Psoas muscle (tissue), 8 donors: ENCODE results near the gene HPCA. TPM values are rescaled to one million over a fixed set of nuclear protein-coding genes. Genes with fewer than 3 reads are reported as not detected.

ENCODE experiments used
- ATAC-seq, 4 donors: fragments of 200-7000 bp; cut with Tn5 transposase; one replicate each; pipeline ENCODE4 v1.9.1; 2020; ENCODE audit warnings: moderate library complexity in 3 of 4, mild to moderate bottlenecking in 2 of 4
- DNase-seq, 2 donors: peaks; one replicate each; pipeline ENCODE4 v3.0.0-alpha.2; 2020
- H3K27ac ChIP-seq: fragments of 200-600 bp; one replicate; pipeline ENCODE4 v1.8.0; 2022
- H3K27me3 ChIP-seq, 3 donors: fragments of 200-600 bp in 1 of 3; one replicate each; pipeline versions ENCODE4 v1.6.1 to v1.8.0; 2013 to 2022; ENCODE audit warnings: low read length in 2 of 3, mild to moderate bottlenecking in 2 of 3, moderate library complexity in 1 of 3; ENCODE audit not compliant: insufficient read depth in 3 of 3
- H3K36me3 ChIP-seq, 2 donors: fragments of 200-600 bp in 1 of 2; one replicate each; pipeline versions ENCODE4 v1.6.1 to v1.8.0; 2013 to 2022; ENCODE audit warnings: low read depth in 1 of 2, mild to moderate bottlenecking in 1 of 2, moderate library complexity in 1 of 2; ENCODE audit not compliant: insufficient read depth in 1 of 2
- H3K4me1 ChIP-seq: fragments of 200-600 bp; one replicate; pipeline ENCODE4 v1.8.0; 2022
- H3K4me3 ChIP-seq: fragments of 200-600 bp; one replicate; pipeline ENCODE4 v1.8.0; 2022; ENCODE audit warnings: mild to moderate bottlenecking
- H3K9me3 ChIP-seq: fragments of 200-600 bp; one replicate; pipeline ENCODE4 v1.8.0; 2022
- CTCF ChIP-seq: fragments of 200-600 bp; IDR thresholded peaks from one replicate; pipeline ENCODE4 v1.8.0; 2022; ENCODE audit warnings: antibody characterized with exemption
- WGBS, 3 donors: extraction: QIAGEN DNeasy Blood & Tissue Kit; methylation state at CpG; one replicate each; pipeline versions ENCODE4 v1.1.6 to v1.1.7; 2013; 5-methylcytosine and 5-hydroxymethylcytosine counted together
- intact Hi-C, 2 donors: fragments of 100-400 bp; cut with DNase I; formaldehyde crosslinking; loops; one replicate each; pipeline versions ENCODE4 v1.11.0 to v1.14.2; 2022
- polyA plus RNA-seq, 3 donors: library from polyadenylated mRNA; stranded (reverse); fragments of 200-250 nt; gene quantifications; one replicate each; pipeline ENCODE4 v1.2.3, GENCODE V29; 2013
- total RNA-seq, 4 donors: library from RNA; stranded (reverse); fragmentation: NEBNext Ultra II Directional in 2 of 4; extraction: Animal tissue kit (Norgen Biotek cat#: 25700) in 2 of 4; gene quantifications; one replicate each; pipeline versions ENCODE4 v1.2.1 to v1.2.4, GENCODE V29; 2021 to 2023
- donor health status: healthy with polysubstance abuse.
- donor health status: DM: no; HTN: no; CAD: no; lungs with moderate emphysema.
- donor health status: Bipolar disorder and iron deficiency.
- donor health status: healthy.
- donor health status: DM: yes; HTN: yes; CAD: no.
- donor health status: DM: no; HTN: no; CAD: no.
- donor health status: DM: no; HTN: no; CAD: no.
- donor health status: DM: yes; HTN: yes; CAD: no.

The HPCA gene
- total and polyA plus RNA-seq, 7 donors = 0.22 TPM; not detected in 6

GRCh38 chr1:32917521-32917920 lies 31.2 kb downstream of the HPCA start:
- H3K27me3 ChIP-seq = peaks cover 0 to under 1% (median 0%) of the 10 kb centered on the region in 3 donors
- peaks cover 6% of the 10 kb centered on the region for H3K4me1 ChIP-seq
- ATAC-seq = no peak
- H3K27ac ChIP-seq = no peak overlapping the region
- no peaks in the 10 kb centered on the region for H3K36me3 ChIP-seq
- no peaks in the 10 kb centered on the region for H3K9me3 ChIP-seq
- TF ChIP-seq CTCF = no peak
- WGBS, 3 donors = 76 to 79% (median 79%) methylated on average over 7 of the region's 7 CpGs
- no peak overlapping the region for H3K4me3 ChIP-seq
- intact Hi-C loops = no loop called here
- DNase-seq = no peak

- DNase-seq = no peak
- Histone ChIP-seq H3K4me1 (peaks cover 6% of the 10 kb centered on the region), H3K4me3 (no peak overlapping the region), H3K9me3 (no peaks in the 10 kb centered on the region), H3K27me3 (peaks cover 0 to 3% (median 0%) of the 10 kb centered on the region in 3 donors), H3K27ac (no peak overlapping the region), H3K36me3 (no peaks in the 10 kb centered on the region)
- WGBS, 3 donors = 50 to 59% (median 57%) methylated on average over 1 of the region's 1 CpG
- intact Hi-C loops = no loop called here
- ATAC-seq = no peak
- TF ChIP-seq CTCF = no peak
Measured at GRCh38 chr1:32918179-32918578, 31.9 kb downstream of the HPCA start.

GRCh38 chr1:32919811-32920733 lies 33.8 kb downstream of the HPCA start:
- Histone ChIP-seq H3K4me1 (peaks cover 6% of the 10 kb centered on the region), H3K27ac (no peak overlapping the region), H3K27me3 (peaks cover 0 to 9% (median 7%) of the 10 kb centered on the region in 3 donors), H3K36me3 (no peaks in the 10 kb centered on the region), H3K9me3 (no peaks in the 10 kb centered on the region), H3K4me3 (no peak overlapping the region)
- TF ChIP-seq CTCF = no peak
- intact Hi-C loops = no loop called here
- WGBS, 3 donors = 71 to 73% (median 72%) methylated on average over 11 of the region's 11 CpGs
- DNase-seq (peak in 1 of 2 donors; percentile 55), ATAC-seq (peak; percentile 28 to 37 (median 34))

GRCh38 chr1:32920833-32921232 lies 34.5 kb downstream of the HPCA start:
- no peak for TF ChIP-seq CTCF
- Histone ChIP-seq H3K9me3 (no peaks in the 10 kb centered on the region), H3K4me1 (peaks cover 6% of the 10 kb centered on the region), H3K36me3 (no peaks in the 10 kb centered on the region), H3K4me3 (no peak overlapping the region), H3K27ac (no peak overlapping the region), H3K27me3 (peaks cover 0 to 16% (median 8%) of the 10 kb centered on the region in 3 donors)
- intact Hi-C loops = no loop called here
- DNase-seq (peak; percentile 70 to 89), ATAC-seq (peak; percentile 88 to 97 (median 94))
- WGBS, 3 donors = 12 to 20% (median 18%) methylated on average over 7 of the region's 7 CpGs
